Left ventricle myocardium superior (tissue), 1 donor: ENCODE measurements around the gene TMEM9B. TPM values are rescaled to one million over a fixed set of nuclear protein-coding genes. Genes with fewer than 3 reads are reported as not detected.
A peak's percentile ranks its signal among the peaks of the same experiment; 100 is the strongest.

Experiments used
- ATAC-seq: fragments of 200-7000 bp; cut with Tn5 transposase; one replicate; pipeline ENCODE4 v1.9.1; 2020; ENCODE audit warnings: mild to moderate bottlenecking, moderate library complexity
- DNase-seq: peaks from one replicate; pipeline ENCODE4 v3.0.0-alpha.2; 2020
- intact Hi-C: fragments of 100-400 bp; cut with micrococcal nuclease; formaldehyde crosslinking; loops from one replicate; pipeline ENCODE4 v1.11.0; 2022
- total RNA-seq: library from RNA; stranded (reverse); fragmentation: NEBNext Ultra II Directional; extraction: Animal tissue kit (Norgen Biotek cat#: 25700); gene quantifications from one replicate; pipeline ENCODE4 v1.2.1, GENCODE V29; 2021
- donor health status: DM: no; HTN: yes; CAD: no; lungs with severe emphysema.

The TMEM9B gene
- total RNA-seq, 1 donor from 2014 or later, result 43.5 TPM

DNA sequence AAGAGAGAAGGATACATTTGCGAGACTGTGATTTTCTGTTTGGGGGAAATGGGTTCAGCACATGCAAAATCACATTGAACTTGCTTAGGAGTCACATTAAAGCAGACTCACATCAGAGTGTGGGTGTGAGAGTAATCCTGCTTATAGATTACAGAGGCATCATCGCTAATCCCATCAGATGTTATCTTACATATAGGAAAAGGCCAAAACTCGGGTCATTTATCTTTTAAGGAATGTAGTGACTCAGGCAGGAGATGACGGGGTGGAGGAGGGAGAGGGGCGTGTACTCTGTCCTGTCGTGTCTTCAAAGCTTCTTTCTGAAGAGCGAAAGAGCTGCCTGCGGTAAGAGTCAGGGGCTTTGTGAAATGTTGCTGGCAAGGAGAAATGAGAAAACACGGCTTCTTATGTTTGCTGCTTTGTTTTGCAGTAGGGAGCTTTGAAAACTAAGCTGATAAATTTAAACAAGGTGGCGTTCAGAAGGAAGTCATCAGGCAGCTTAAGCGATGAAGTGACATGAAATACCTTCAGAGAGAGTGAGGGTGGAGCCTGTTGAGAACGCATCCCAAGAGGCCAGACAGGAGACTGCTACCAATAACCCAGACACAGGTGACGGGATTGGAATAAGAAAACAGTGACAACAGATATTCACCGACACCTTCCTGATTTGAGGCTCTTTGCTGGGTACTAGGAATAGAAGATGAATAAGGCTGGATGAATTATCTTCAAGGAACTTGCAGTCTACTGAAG is 29.3 kb downstream of the TMEM9B start:
- intact Hi-C loops, result no loop called here
- ATAC-seq, result no peak
- no peak for DNase-seq

DNA sequence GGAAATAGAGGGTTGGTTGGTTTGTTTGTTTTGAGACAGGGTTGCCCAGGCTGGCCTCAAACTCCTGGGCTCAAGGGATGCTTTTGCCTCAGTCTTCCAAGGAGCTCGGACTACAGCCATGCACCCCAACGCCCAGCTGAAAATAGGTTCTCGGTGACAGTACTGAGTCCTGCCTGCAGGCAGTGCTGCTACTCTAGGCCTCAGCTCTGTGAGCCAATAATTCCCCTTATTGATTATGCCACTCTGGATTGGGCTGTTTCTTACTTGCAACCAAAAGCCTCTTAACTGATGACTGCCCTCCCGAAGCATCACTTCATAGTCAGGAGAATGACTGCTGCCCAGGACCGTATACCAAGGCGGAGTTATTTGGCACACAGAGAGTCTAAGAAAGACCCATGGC is 30.3 kb downstream of the TMEM9B start:
- ATAC-seq (no peak), DNase-seq (no peak)
- intact Hi-C loops, result no loop called here

DNA sequence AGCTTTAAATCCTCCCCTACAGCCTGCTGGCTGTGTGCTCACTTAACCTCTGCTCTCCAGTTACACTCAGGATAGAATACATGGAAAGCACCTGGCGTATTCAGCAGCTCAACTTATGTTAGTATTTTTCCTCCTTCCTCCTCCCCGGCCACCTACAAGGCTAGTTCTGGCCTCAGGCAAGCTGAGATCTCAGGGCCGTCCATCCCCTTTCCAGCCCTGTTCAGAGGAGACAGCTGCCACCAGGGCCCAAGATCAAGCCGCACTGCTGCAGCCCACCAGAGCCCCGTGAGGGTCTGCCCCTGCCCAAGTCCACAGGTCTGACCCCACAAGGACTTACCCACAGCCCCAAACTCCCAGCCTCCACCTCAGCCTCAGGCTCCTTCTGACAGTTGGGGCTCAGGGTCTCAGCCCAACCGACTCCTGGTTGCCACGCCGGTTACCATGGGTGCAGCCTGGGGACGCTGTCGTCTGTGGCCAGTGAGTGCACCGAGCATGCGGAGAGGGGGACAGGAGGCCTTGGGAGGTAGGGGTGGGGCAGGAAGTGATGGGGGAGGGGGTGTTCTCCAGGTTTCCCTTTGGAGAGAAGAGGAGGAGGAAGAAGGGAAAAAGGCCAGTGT is 31.6 kb downstream of the TMEM9B start, which contains the start of gene C11orf16:
TSS of gene C11orf16 (minus strand) at position 384 of the 617 bp plus-strand sequence. CDS start 639 bp downstream, outside the sequence.
- no peak for DNase-seq
- intact Hi-C loops, result no loop called here
- no peak for ATAC-seq

DNA sequence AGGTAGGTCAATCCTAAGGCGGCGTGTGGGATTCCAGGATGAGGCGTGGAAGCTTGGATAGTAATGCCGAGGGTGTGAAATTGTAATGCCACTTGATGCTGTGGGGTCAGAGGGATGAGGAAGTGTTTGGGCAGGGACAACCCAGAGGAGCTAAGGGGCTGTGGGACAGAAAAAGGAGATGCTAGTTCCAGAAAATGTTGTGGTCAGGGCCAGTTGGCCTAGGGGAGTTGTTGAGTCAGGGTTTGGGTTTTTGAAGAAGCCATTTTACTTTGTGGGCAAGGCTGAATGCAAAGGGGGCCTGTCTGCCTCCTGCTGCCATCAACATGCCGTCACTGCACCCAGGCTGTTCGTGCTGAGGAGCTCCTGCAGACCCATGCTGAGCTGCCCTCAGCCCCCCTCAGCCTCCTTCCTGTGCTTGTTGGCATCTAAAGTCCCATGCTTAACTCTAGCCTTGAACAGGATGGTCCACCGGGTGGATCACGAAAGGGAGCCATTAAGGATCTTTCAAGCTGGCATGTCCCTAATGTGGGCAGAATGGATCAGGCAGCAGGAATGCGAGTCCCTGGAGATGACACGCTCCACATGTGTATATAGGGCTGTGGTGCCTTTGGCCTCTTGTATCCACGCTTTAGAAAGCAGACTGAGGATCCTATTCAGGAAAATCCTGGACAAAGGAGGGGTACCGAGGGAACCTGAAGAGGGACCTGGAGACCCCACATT is 33.6 kb downstream of the TMEM9B start:
- intact Hi-C loops, result no loop called here
- no peak for ATAC-seq
- no peak for DNase-seq

DNA sequence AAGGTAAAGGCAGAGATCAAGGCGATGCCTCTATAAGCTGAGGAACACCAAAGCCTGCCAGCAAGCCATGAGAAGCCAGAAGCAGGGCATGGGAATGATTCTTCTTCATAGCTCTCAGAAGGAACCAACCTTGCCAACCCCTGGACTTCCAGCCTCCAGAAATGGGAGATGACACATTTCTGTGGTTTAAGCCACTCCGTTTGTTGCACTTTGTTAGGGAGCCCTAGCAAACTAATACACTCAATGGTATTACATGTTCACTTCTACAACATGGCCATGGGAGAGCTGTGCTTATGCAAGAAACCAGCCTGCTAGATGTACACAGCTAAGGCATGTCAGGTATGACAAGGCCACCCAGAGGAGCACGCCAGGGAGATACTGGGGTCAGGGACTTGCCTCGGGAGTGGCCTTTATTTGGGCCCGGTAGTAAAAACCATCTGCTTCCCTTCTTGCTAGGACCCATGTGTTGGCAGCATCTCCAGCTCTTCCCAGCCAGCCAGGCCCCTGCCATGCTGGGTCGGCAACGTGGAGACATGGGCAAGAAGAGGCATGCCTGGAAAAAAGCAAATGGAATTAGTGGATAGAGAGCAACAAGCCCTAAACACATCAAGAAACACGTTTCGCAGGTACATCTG is 35.1 kb downstream of the TMEM9B start:
- DNase-seq, result no peak
- no peak for ATAC-seq
- intact Hi-C loops, result no loop called here

DNA sequence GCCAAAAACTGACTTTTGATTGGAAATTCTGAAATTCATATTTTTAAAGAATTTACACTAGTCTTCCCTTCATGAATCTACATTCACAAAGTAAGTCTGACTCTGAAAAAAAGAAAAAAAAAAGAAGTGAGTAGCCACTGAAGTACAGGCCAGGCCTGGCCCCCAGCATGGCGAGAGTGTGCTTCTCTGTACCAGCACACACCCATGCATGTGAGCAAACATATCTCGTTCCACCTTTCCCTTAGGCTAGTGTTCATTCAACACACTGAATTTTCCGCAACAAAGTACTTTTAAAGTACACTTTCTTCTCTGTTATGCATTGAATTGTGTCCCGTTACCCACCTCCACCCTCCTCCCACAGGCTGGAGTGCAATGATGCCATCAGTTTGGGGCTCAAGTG is 36.0 kb downstream of the TMEM9B start:
- ATAC-seq (no peak), DNase-seq (no peak)
- intact Hi-C loops, result no loop called here

DNA sequence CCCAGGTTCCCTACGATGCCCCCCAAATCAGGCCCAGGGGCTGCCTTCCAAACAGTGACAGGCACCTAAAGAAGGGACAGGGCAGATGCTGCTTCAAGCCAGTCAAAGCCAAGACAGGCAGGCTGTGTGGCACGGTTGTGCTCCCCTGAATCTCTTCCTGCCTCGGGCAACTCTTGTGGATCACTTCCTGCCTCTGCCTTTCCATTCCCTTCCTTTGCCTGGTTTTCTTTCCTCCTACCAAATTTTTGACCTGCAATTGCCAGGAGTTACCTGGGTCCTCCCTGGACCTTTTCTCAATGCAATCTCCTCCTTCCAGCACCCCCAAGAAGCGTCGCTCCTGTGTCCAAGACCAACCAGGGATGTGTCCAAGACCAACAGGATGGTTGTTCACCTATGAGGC is 37.0 kb downstream of the TMEM9B start:
- DNase-seq, result no peak
- intact Hi-C loops, result no loop called here
- no peak for ATAC-seq

DNA sequence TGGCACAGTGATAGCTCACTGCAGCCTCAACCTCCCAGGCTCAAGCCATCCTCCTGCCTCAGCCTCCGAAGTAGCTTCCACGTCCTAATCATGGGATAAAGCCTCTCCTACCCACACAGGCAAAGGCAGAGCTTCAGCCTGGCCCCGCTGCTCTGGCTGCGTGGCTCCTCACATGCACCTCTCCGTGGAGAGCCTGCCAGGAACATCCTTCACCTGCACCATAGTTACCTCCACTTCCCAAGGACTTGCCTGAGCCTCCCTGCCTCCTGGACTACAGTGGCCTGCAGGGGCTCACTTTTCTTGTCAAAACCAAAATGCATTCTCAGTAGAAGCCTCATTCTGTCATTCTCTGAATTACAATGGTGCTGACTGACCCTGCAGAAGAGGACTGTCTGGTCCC is 38.0 kb downstream of the TMEM9B start:
- intact Hi-C loops, result no loop called here

DNA sequence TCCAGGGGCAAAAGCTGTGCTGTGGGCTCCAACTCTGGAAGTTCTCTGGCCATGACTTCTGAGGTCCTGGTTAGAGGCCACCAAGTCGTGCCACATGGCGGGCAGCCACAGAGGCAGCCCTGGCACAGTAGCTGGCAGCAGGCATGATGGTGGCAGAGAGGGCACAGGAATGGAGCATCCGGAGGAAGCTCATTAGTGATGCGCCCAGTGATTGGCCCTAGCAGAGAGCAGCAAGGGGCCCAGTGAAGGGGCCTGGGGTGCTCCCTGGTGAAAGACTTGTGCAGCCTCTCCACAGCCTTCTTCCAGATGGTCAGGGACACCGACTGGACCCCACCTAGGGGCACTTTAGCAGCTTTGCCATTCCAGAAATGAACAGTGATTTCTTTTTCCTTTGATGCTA is 38.5 kb downstream of the TMEM9B start:
- DNase-seq, result no peak
- intact Hi-C loops, result no loop called here
- ATAC-seq, result no peak

More for the DNA sequence above, 38.0 kb downstream of the TMEM9B start:
- DNase-seq, result no peak
- no peak for ATAC-seq

DNA sequence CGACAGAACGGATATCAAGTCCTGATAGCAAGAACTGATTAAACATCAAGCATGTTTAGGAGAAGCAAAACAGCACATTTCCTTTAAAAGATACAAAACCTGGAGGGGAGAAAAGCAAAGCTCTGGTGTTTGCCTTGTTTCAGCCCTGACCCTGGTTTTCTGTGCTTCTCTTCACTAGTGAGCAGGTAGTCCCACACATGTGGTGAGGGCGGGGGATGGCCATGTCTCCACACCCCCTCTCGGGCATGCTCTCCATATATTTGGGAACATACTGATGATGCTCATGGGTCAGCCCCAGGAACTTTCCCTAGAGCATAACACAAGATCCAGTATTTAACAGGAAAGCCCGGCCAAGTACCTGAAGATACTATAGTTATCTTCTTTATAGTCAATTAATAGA is 41.6 kb downstream of the TMEM9B start:
- ATAC-seq (no peak), DNase-seq (no peak)
- intact Hi-C loops, result no loop called here

DNA sequence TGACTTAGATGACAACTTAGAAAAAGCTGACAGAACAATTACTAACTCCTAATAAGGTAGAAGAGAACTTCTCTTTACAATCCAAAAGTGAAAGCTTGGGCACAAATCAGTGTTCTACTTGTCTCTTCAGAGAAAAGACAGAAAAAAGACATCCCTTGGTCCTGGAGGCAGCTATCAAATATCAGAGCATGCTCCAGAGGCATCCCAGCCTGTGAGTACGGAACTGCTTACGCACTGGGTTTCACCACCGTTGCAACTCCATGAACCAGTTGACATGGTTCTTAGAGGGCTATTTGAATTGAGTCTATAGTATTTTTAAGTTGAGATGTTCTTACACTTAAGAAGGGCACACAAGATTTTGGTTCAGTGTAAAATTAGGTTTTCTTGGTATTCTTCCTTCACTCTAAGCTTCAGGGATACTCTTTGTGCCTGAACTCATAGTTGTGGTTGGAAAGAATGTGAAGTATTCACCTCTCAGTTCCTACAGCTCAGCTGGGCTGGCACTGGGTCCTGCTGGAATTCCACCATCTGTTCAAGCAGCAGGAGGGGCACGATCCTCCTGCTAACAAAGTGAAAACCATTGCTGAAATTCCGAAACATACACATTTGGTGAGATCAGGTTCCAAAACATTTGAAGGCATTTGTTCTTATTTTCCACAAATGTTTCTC is 47.0 kb downstream of the TMEM9B start:
- intact Hi-C loops, result loop anchor here (10.0 kb wide), 1 partner anchor 102 kb away; a partner anchor contains a TSS
- DNase-seq, result peak; percentile 50
- ATAC-seq, result peak; percentile 68

DNA sequence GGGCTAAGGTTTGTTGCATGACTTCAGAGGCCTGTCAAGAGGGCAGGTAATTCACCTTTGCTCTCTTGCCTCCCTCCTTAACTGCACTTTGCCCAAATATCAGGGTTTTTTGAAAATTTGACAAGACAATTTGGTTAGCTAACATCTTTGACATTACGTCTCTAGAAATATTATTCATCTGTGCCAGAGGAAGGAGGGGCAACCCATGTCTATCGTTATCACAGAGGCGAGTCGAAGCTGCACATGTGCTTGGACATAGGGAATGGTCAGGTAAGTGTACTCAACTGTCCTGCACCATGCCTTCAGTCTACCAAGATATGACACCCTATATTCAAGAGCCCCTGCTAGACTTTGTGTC is 49.6 kb downstream of the TMEM9B start:
- intact Hi-C loops, result loop anchor here (10.0 kb wide), 1 partner anchor 100 kb away; a partner anchor contains a TSS
- DNase-seq (no peak), ATAC-seq (no peak)

DNA sequence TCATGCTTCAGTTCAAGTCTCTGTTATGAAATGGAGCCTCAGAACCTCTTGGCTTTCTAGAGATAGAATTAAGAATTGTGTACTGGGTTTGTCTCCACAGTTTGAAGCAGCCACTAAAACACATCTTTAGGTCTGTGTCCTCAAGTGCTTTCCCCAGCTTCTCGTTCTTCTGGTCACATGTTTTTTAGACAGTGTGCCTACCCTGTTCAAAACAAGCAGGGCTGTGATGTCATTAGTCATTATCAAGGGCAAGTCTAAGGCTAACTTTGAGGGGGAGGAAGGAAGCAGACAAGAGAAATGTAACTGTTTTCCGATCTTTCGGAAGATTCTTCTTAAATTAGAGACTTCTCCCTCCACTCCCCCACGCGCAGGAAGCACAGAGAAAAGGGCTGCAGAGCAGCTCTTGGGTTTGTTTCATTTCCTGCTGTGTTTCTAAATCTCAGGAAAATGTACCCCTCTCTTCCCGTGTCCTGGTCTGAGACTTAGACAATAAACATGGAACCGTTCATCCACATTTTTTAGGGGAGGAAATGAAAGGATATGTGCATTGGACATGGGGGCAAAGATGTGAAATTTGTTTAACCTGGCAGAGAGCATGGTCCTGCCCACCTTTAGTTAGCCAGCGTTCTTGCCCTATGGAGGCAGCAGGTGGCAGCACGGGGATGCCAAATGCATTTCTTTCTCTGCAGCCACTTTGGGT is 50.1 kb downstream of the TMEM9B start:
- intact Hi-C loops, result loop anchor here (10.0 kb wide), 1 partner anchor 99 kb away; a partner anchor contains a TSS
- DNase-seq, result peak; percentile 44
- ATAC-seq, result no peak

DNA sequence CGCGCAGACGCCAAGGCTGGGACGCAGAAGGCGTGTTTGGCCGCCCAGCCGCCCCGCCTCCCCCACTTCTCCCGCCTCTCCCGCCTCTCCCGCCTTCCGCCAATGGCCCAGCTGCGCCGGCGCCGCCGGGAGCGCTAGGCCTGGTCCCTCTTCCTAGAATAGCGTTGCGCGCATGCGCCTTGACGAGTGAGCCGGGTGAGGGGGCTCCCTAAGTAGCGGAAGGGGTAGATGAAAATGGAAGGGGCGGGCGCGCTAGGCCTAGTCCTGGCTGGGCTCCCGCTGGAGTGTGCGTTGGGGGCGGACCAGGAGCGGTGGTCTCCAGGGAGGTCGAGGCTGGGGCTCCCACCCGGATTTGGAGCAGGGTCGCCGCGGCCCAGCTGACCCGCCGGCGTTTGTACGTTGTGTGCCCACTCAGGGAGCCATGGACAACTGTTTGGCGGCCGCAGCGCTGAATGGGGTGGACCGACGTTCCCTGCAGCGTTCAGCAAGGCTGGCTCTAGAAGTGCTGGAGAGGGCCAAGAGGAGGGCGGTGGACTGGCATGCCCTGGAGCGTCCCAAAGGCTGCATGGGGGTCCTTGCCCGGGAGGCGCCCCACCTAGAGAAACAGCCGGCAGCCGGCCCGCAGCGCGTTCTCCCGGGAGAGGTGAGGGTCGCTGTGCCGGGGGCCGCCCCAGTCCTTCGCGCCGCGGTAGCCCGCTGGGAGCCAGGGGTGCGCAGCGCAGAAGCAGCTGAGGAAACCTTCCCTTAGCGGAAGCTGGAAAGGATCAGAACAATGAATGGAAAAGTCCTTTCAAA is 53.0 kb downstream of the TMEM9B start, which contains the start of gene AKIP1:
TSS of gene AKIP1 (plus strand) at position 161 of the 795 bp plus-strand sequence. CDS start at position 422, 261 bp downstream.
- DNase-seq (peak; percentile 98), ATAC-seq (peak; percentile 96)
- intact Hi-C loops, result loop anchor here (10.0 kb wide), 1 partner anchor 96 kb away; a partner anchor contains a TSS

DNA sequence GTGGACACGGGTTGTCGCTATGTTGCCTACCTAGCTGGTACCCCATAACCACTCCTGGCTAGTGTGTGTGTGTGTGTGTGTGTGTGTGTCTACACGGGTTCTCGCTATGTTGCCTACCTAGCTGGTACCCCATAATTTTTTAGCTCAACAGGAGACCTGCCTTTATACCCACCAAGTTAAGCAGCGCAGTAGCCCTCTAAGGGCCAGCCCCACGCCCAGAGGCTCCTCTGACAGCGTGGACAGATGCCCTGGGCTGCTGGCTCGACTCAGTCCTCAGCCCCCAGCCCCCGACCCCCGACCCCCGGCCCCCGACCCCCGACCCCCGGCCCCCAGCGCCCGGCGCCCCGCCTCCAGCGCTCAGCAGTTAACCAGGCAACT is 53.6 kb downstream of the TMEM9B start:
- DNase-seq (no peak), ATAC-seq (peak; percentile 5)
- intact Hi-C loops, result loop anchor here (10.0 kb wide), 1 partner anchor 96 kb away; a partner anchor contains a TSS

DNA sequence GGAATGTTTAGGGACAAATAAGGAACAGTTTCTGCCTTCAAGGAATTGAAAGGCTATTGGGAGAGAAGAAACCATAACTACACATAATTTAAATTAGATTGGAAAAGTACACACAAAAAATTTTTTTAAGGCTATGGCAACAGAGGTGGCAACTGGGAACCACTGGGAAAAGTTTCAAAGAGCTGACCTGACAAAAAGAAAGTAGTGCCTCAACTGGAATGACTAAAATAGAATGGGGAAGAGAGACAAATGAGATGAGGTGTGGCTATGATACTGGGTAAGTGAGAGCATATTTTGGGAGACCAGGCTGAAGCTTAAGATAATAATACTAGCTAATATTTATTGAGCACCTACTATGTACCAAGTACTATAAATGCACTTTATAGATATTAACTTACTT is 56.1 kb downstream of the TMEM9B start:
- ATAC-seq, result no peak
- intact Hi-C loops, result no loop called here

DNA sequence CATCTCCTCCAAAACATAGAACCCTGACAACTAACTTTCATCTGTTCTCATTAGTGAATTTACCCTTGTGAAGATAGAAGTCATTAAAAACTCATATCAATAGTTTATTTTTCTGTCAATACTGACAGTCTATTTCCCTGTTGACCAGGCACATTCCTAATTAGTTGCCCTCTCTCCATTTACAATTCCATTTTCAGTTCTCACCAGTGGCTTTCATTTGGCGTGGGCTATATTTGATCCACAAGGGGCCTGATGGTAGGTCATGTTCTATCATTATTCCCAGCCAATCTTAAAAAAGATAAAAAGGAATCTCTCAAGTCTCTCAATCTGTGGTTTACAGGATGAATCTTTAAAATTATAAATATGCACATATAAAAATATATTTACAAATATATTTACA is 57.1 kb downstream of the TMEM9B start:
- DNase-seq (no peak), ATAC-seq (no peak)
- intact Hi-C loops, result no loop called here

More for the DNA sequence above, 56.1 kb downstream of the TMEM9B start:
- no peak for DNase-seq
